ENCODE results near the gene TTC3.

TTC3 gene

GRCh38 chr21:37059181-37059580, 13.9 kb upstream of the TTC3 start:
- no peaks in the 10 kb centered on the region for H3K9me3 ChIP-seq (ENCODE audit: control insufficient read depth, low read length)
- no peak overlapping the region for H3K4me3 ChIP-seq (ENCODE audit: insufficient read depth, low read depth, low read length)
- H3K27ac ChIP-seq (ENCODE audit: insufficient read depth, low read depth, low read length, poor library complexity, severe bottlenecking) = no peak overlapping the region
- WGBS, 2 experiments = 84 to 87% methylated on average over 5 of the region's 5 CpGs
- H3K27me3 ChIP-seq (ENCODE audit: control insufficient read depth, insufficient read depth, low read length, poor library complexity, severe bottlenecking) = no peaks in the 10 kb centered on the region
- H3K36me3 ChIP-seq (ENCODE audit: control insufficient read depth, insufficient read depth, low read length) = no peaks in the 10 kb centered on the region
- peaks cover 20% of the 10 kb centered on the region for H3K4me1 ChIP-seq (ENCODE audit: control insufficient read depth, insufficient read depth, low read length)

GRCh38 chr21:37060296-37060695, 12.8 kb upstream of the TTC3 start:
- Histone ChIP-seq H3K27ac (ENCODE audit: insufficient read depth, low read depth, low read length, poor library complexity, severe bottlenecking) (peak overlapping the region; percentile 52), H3K27me3 (ENCODE audit: control insufficient read depth, insufficient read depth, low read length, poor library complexity, severe bottlenecking) (no peaks in the 10 kb centered on the region), H3K4me3 (ENCODE audit: insufficient read depth, low read depth, low read length) (no peak overlapping the region), H3K4me1 (ENCODE audit: control insufficient read depth, insufficient read depth, low read length) (peaks cover 20% of the 10 kb centered on the region), H3K36me3 (ENCODE audit: control insufficient read depth, insufficient read depth, low read length) (no peaks in the 10 kb centered on the region), H3K9me3 (ENCODE audit: control insufficient read depth, low read length) (no peaks in the 10 kb centered on the region)
- 37 to 44% methylated on average over 1 of the region's 1 CpG for WGBS, 2 experiments

- peaks cover 4% of the 10 kb centered on the region for H3K36me3 ChIP-seq (ENCODE audit: control insufficient read depth, insufficient read depth, low read length)
- no peaks in the 10 kb centered on the region for H3K9me3 ChIP-seq (ENCODE audit: control insufficient read depth, low read length)
- no peaks in the 10 kb centered on the region for H3K27me3 ChIP-seq (ENCODE audit: control insufficient read depth, insufficient read depth, low read length, poor library complexity, severe bottlenecking)
- H3K4me3 ChIP-seq (ENCODE audit: insufficient read depth, low read depth, low read length) = no peak overlapping the region
- peaks cover 20% of the 10 kb centered on the region for H3K4me1 ChIP-seq (ENCODE audit: control insufficient read depth, insufficient read depth, low read length)
- H3K27ac ChIP-seq (ENCODE audit: insufficient read depth, low read depth, low read length, poor library complexity, severe bottlenecking) = no peak overlapping the region
- WGBS, 2 experiments = 89 to 92% methylated on average over 7 of the region's 7 CpGs
Measured at GRCh38 chr21:37061926-37062592, 11.0 kb upstream of the TTC3 start.

- no peaks in the 10 kb centered on the region for H3K9me3 ChIP-seq (ENCODE audit: control insufficient read depth, low read length)
- no peak overlapping the region for H3K27ac ChIP-seq (ENCODE audit: insufficient read depth, low read depth, low read length, poor library complexity, severe bottlenecking)
- H3K4me1 ChIP-seq (ENCODE audit: control insufficient read depth, insufficient read depth, low read length) = peaks cover 20% of the 10 kb centered on the region
Measured at GRCh38 chr21:37062593-37062935, 10.5 kb upstream of the TTC3 start.

GRCh38 chr21:37063433-37063832, 9.6 kb upstream of the TTC3 start:
- no peaks in the 10 kb centered on the region for H3K27me3 ChIP-seq (ENCODE audit: control insufficient read depth, insufficient read depth, low read length, poor library complexity, severe bottlenecking)
- WGBS, 2 experiments = 89 to 100% methylated on average over 1 of the region's 1 CpG
- H3K36me3 ChIP-seq (ENCODE audit: control insufficient read depth, insufficient read depth, low read length) = peaks cover 4% of the 10 kb centered on the region
- no peak overlapping the region for H3K4me3 ChIP-seq (ENCODE audit: insufficient read depth, low read depth, low read length)
- no peak overlapping the region for H3K27ac ChIP-seq (ENCODE audit: insufficient read depth, low read depth, low read length, poor library complexity, severe bottlenecking)
- H3K9me3 ChIP-seq (ENCODE audit: control insufficient read depth, low read length) = no peaks in the 10 kb centered on the region
- H3K4me1 ChIP-seq (ENCODE audit: control insufficient read depth, insufficient read depth, low read length) = peaks cover 20% of the 10 kb centered on the region

More at GRCh38 chr21:37062593-37062935, 10.5 kb upstream of the TTC3 start:
- peaks cover 4% of the 10 kb centered on the region for H3K36me3 ChIP-seq (ENCODE audit: control insufficient read depth, insufficient read depth, low read length)
- 97% methylated on average over 6 of the region's 6 CpGs for WGBS, 2 experiments
- no peaks in the 10 kb centered on the region for H3K27me3 ChIP-seq (ENCODE audit: control insufficient read depth, insufficient read depth, low read length, poor library complexity, severe bottlenecking)
- H3K4me3 ChIP-seq (ENCODE audit: insufficient read depth, low read depth, low read length) = no peak overlapping the region

- peaks cover 20% of the 10 kb centered on the region for H3K4me1 ChIP-seq (ENCODE audit: control insufficient read depth, insufficient read depth, low read length)
- H3K9me3 ChIP-seq (ENCODE audit: control insufficient read depth, low read length) = no peaks in the 10 kb centered on the region
- no peak overlapping the region for H3K4me3 ChIP-seq (ENCODE audit: insufficient read depth, low read depth, low read length)
- peaks cover 4% of the 10 kb centered on the region for H3K36me3 ChIP-seq (ENCODE audit: control insufficient read depth, insufficient read depth, low read length)
- no peak overlapping the region for H3K27ac ChIP-seq (ENCODE audit: insufficient read depth, low read depth, low read length, poor library complexity, severe bottlenecking)
- no peaks in the 10 kb centered on the region for H3K27me3 ChIP-seq (ENCODE audit: control insufficient read depth, insufficient read depth, low read length, poor library complexity, severe bottlenecking)
Measured at GRCh38 chr21:37064841-37065240, 8.2 kb upstream of the TTC3 start.

- peaks cover 18% of the 10 kb centered on the region for H3K4me1 ChIP-seq (ENCODE audit: control insufficient read depth, insufficient read depth, low read length)
- H3K27ac ChIP-seq (ENCODE audit: insufficient read depth, low read depth, low read length, poor library complexity, severe bottlenecking) = no peak overlapping the region
- H3K36me3 ChIP-seq (ENCODE audit: control insufficient read depth, insufficient read depth, low read length) = peaks cover 4% of the 10 kb centered on the region
- no peak overlapping the region for H3K4me3 ChIP-seq (ENCODE audit: insufficient read depth, low read depth, low read length)
- WGBS, 2 experiments = 93 to 96% methylated on average over 7 to 8 of the region's 9 CpGs
- no peaks in the 10 kb centered on the region for H3K9me3 ChIP-seq (ENCODE audit: control insufficient read depth, low read length)
- H3K27me3 ChIP-seq (ENCODE audit: control insufficient read depth, insufficient read depth, low read length, poor library complexity, severe bottlenecking) = no peaks in the 10 kb centered on the region
Measured at GRCh38 chr21:37065561-37066177, 7.4 kb upstream of the TTC3 start.

- peak overlapping the region; percentile 95 for H3K27ac ChIP-seq (ENCODE audit: insufficient read depth, low read depth, low read length, poor library complexity, severe bottlenecking)
- peak overlapping the region; percentile 81 for H3K4me3 ChIP-seq (ENCODE audit: insufficient read depth, low read depth, low read length)
- no peaks in the 10 kb centered on the region for H3K9me3 ChIP-seq (ENCODE audit: control insufficient read depth, low read length)
- H3K4me1 ChIP-seq (ENCODE audit: control insufficient read depth, insufficient read depth, low read length) = peaks cover 5% of the 10 kb centered on the region
- peaks cover under 1% of the 10 kb centered on the region for H3K36me3 ChIP-seq (ENCODE audit: control insufficient read depth, insufficient read depth, low read length)
- H3K27me3 ChIP-seq (ENCODE audit: control insufficient read depth, insufficient read depth, low read length, poor library complexity, severe bottlenecking) = peaks cover 22% of the 10 kb centered on the region
- 66 to 68% methylated on average over 12 of the region's 12 CpGs for WGBS, 2 experiments
Measured at GRCh38 chr21:37071561-37072273, 1.3 kb upstream of the TTC3 start.

- 2 to 3% methylated on average over 54 of the region's 54 CpGs for WGBS, 2 experiments
- peak overlapping the region; percentile 95 for H3K27ac ChIP-seq (ENCODE audit: insufficient read depth, low read depth, low read length, poor library complexity, severe bottlenecking)
- H3K4me1 ChIP-seq (ENCODE audit: control insufficient read depth, insufficient read depth, low read length) = peaks cover 5% of the 10 kb centered on the region
- H3K27me3 ChIP-seq (ENCODE audit: control insufficient read depth, insufficient read depth, low read length, poor library complexity, severe bottlenecking) = peaks cover 22% of the 10 kb centered on the region
- no peaks in the 10 kb centered on the region for H3K9me3 ChIP-seq (ENCODE audit: control insufficient read depth, low read length)
- H3K4me3 ChIP-seq (ENCODE audit: insufficient read depth, low read depth, low read length) = peak overlapping the region; percentile 81
- H3K36me3 ChIP-seq (ENCODE audit: control insufficient read depth, insufficient read depth, low read length) = no peaks in the 10 kb centered on the region
Measured at GRCh38 chr21:37072274-37072987, 623 bp upstream of the TTC3 start.

Measured in ectodermal cell (in vitro differentiated cells).